ENCODE measurements around the gene PDGFC. TPM values are rescaled to one million over a fixed set of nuclear protein-coding genes. Genes with fewer than 3 reads are reported as not detected.

PDGFC gene
- total RNA-seq, 1 donor from 2014 or later, result 39.9 TPM

- DNase-seq (ENCODE audit: extremely low spot score, unreplicated experiment), result no peak
- Mint-ChIP-seq H3K27me3 (no peaks in the 10 kb centered on the region), H3K4me1 (ENCODE audit: unreplicated experiment) (no peaks in the 10 kb centered on the region), H3K27ac (no peak overlapping the region), H3K4me3 (no peak overlapping the region), H3K36me3 (no peaks in the 10 kb centered on the region), H3K9me3 (peaks cover 3% of the 10 kb centered on the region)
- no peak for TF ChIP-seq CTCF (conservative IDR thresholded peaks at IDR 0.05)
Measured at GRCh38 chr4:157012781-157013180, 41.2 kb upstream of the PDGFC start.

GRCh38 chr4:157012296-157012695 lies 40.7 kb upstream of the PDGFC start:
- no peak for TF ChIP-seq CTCF (conservative IDR thresholded peaks at IDR 0.05)
- H3K4me3 Mint-ChIP-seq, result no peak overlapping the region
- H3K4me1 Mint-ChIP-seq (ENCODE audit: unreplicated experiment), result no peaks in the 10 kb centered on the region
- H3K27me3 Mint-ChIP-seq, result no peaks in the 10 kb centered on the region
- no peak overlapping the region for H3K27ac Mint-ChIP-seq
- H3K9me3 Mint-ChIP-seq, result peaks cover 4% of the 10 kb centered on the region
- no peak for DNase-seq (ENCODE audit: extremely low spot score, unreplicated experiment)
- H3K36me3 Mint-ChIP-seq, result no peaks in the 10 kb centered on the region

- Mint-ChIP-seq H3K27me3 (no peaks in the 10 kb centered on the region), H3K36me3 (no peaks in the 10 kb centered on the region), H3K4me3 (no peak overlapping the region), H3K9me3 (peaks cover 4% of the 10 kb centered on the region), H3K27ac (no peak overlapping the region), H3K4me1 (ENCODE audit: unreplicated experiment) (no peaks in the 10 kb centered on the region)
- no peak for DNase-seq (ENCODE audit: extremely low spot score, unreplicated experiment)
- no peak for TF ChIP-seq CTCF (conservative IDR thresholded peaks at IDR 0.05)
Measured at GRCh38 chr4:157010630-157011029, 39.0 kb upstream of the PDGFC start.

- Mint-ChIP-seq H3K9me3 (peaks cover 4% of the 10 kb centered on the region), H3K27me3 (no peaks in the 10 kb centered on the region), H3K4me1 (ENCODE audit: unreplicated experiment) (peaks cover 6% of the 10 kb centered on the region), H3K4me3 (no peak overlapping the region), H3K36me3 (no peaks in the 10 kb centered on the region), H3K27ac (no peak overlapping the region)
- DNase-seq (ENCODE audit: extremely low spot score, unreplicated experiment), result no peak
- no peak for TF ChIP-seq CTCF (conservative IDR thresholded peaks at IDR 0.05)
Measured at GRCh38 chr4:157005831-157006230, 34.2 kb upstream of the PDGFC start.

- Mint-ChIP-seq H3K36me3 (no peaks in the 10 kb centered on the region), H3K4me3 (no peak overlapping the region), H3K9me3 (peaks cover 4% of the 10 kb centered on the region), H3K27ac (no peak overlapping the region), H3K27me3 (no peaks in the 10 kb centered on the region), H3K4me1 (ENCODE audit: unreplicated experiment) (peaks cover 6% of the 10 kb centered on the region)
- no peak for TF ChIP-seq CTCF (conservative IDR thresholded peaks at IDR 0.05)
- no peak for DNase-seq (ENCODE audit: extremely low spot score, unreplicated experiment)
Measured at GRCh38 chr4:157005193-157005592, 33.6 kb upstream of the PDGFC start.
